Transverse colon (tissue), 4 donors: Measurements from ENCODE around the gene ARHGAP18. TPM values are rescaled to one million over a fixed set of nuclear protein-coding genes. Genes with fewer than 3 reads are reported as not detected.

Experiments
- DNase-seq: peaks from one replicate; pipeline ENCODE4 v3.0.0-alpha.2; 2019
- H3K27ac ChIP-seq, 4 donors: fragments of 200-600 bp; sonication (generic); 2 replicates each; pipeline ENCODE4 v1.5.1; 2016 to 2018; ENCODE audit warnings: inconsistent platforms in 4 of 4
- H3K27me3 ChIP-seq: fragments of 200-600 bp; sonication (generic); 2 replicates; pipeline ENCODE4 v1.5.1; 2017; ENCODE audit warnings: inconsistent platforms
- H3K36me3 ChIP-seq, 4 donors: fragments of 200-600 bp; sonication (generic); 2 replicates each; pipeline ENCODE4 v1.5.1; 2017 to 2019; ENCODE audit warnings: inconsistent platforms in 4 of 4
- H3K4me1 ChIP-seq, 4 donors: fragments of 200-600 bp; sonication (generic); 2 replicates each; pipeline ENCODE4 v1.5.1; 2017 to 2020; ENCODE audit warnings: inconsistent platforms in 4 of 4
- H3K4me3 ChIP-seq, 4 donors: fragments of 200-600 bp; sonication (generic); 1 replicate in 1 of 4; 2 replicates in 3 of 4; pipeline versions ENCODE4 v1.5.1 to v1.6.1; 2017 to 2019; ENCODE audit warnings: inconsistent platforms in 4 of 4
- H3K9me3 ChIP-seq, 2 donors: fragments of 200-600 bp; sonication (generic); 2 replicates each; pipeline ENCODE4 v1.5.1; 2017 to 2019; ENCODE audit warnings: inconsistent platforms in 2 of 2
- CTCF ChIP-seq, 5 experiments: fragments of 200-600 bp in 3 of 5; fragments of 450-650 bp in 2 of 5; sonication (generic) in 3 of 5; IDR thresholded peaks; 1 replicate in 2 of 5; 2 replicates in 3 of 5; pipeline ENCODE4 v1.5.1; 2016 to 2017; ENCODE audit warnings: antibody characterized with exemption in 5 of 5, inconsistent platforms in 3 of 5, mild to moderate bottlenecking in 2 of 5, moderate library complexity in 1 of 5
- EP300 ChIP-seq: sonication (generic); formaldehyde crosslinking; IDR thresholded peaks from one replicate; pipeline ENCODE4 v1.6.1; 2017; ENCODE audit warnings: antibody characterized with exemption, low read depth
- POLR2A ChIP-seq: fragments of 450-650 bp; IDR thresholded peaks from one replicate; pipeline ENCODE4 v1.6.1; 2016; ENCODE audit warnings: antibody characterized with exemption, mild to moderate bottlenecking, moderate library complexity
- POLR2AphosphoS5 ChIP-seq, 3 donors: sonication (generic); formaldehyde crosslinking; IDR thresholded peaks; one replicate each; pipeline ENCODE4 v1.6.1; 2016; ENCODE audit warnings: antibody characterized with exemption in 3 of 3
- WGBS, 2 donors: methylation state at CpG; one replicate each; pipeline ENCODE4 v1.1.5; 2018; ENCODE audit warnings: low coverage in 1 of 2; 5-methylcytosine and 5-hydroxymethylcytosine counted together
- in situ Hi-C, 4 donors: fragments of 200-750 bp; cut with MboI; loops; one replicate each; pipeline versions ENCODE4 v1.15.0 to v1.15.1; 2017; ENCODE audit warnings: low sequenced_read_pairs in 3 of 4, low pct_ligation_motif_present in 1 of 4, low pct_unique_long_range_greater_than_20kb in 1 of 4
- intact Hi-C: fragments of 100-400 bp; cut with DNase I; formaldehyde crosslinking; loops from one replicate; pipeline ENCODE4 v1.15.1; 2023; ENCODE audit warnings: low total_unique reads
- total RNA-seq, 4 donors: library from RNA; depleted of rRNA; stranded (reverse); fragments of >200 nt; gene quantifications; one replicate each; pipeline ENCODE4 v1.1.0, GENCODE V29; 2016

The ARHGAP18 gene
- total RNA-seq, 4 donors from 2014 or later, result 5.2 to 21.8 (median 13.0) TPM

GRCh38 chr6:129644567-129645015 lies 65.4 kb downstream of the ARHGAP18 start:
- Histone ChIP-seq H3K27me3 (no peaks in the 10 kb centered on the region), H3K27ac (peak overlapping the region in 2 of 4 donors; percentile 17 to 47), H3K4me3 (no peak overlapping the region), H3K4me1 (peaks cover 0 to 16% (median 10%) of the 10 kb centered on the region in 4 donors), H3K36me3 (no peaks in the 10 kb centered on the region), H3K9me3 (no peaks in the 10 kb centered on the region)
- WGBS, 2 donors, result 53 to 62% methylated on average over 1 of the region's 1 CpG
- intact Hi-C loops (no loop called here), in situ Hi-C loops (no loop called here)
- no peak for DNase-seq
- TF ChIP-seq EP300, result no peak
- no peak for TF ChIP-seq POLR2A
- TF ChIP-seq POLR2AphosphoS5 (IDR thresholded peaks at IDR 0.05), result no peak
- no peak for TF ChIP-seq CTCF (IDR thresholded peaks at IDR 0.05)

- WGBS, 2 donors, result 72 to 77% methylated on average over 3 of the region's 3 CpGs
- in situ Hi-C loops (no loop called here), intact Hi-C loops (no loop called here)
- no peaks in the 10 kb centered on the region for H3K9me3 ChIP-seq
- no peak overlapping the region for H3K4me3 ChIP-seq
- H3K27ac ChIP-seq, result no peak overlapping the region
- peaks cover 0 to 22% (median 12%) of the 10 kb centered on the region in 4 donors for H3K4me1 ChIP-seq
- H3K36me3 ChIP-seq, result no peaks in the 10 kb centered on the region
- no peaks in the 10 kb centered on the region for H3K27me3 ChIP-seq
- TF ChIP-seq POLR2A (no peak), EP300 (no peak), POLR2AphosphoS5 (IDR thresholded peaks at IDR 0.05) (no peak), CTCF (IDR thresholded peaks at IDR 0.05) (no peak)
- DNase-seq, result no peak
These were observed 66.0 kb downstream of the ARHGAP18 start for GRCh38 chr6:129643968-129644367.

GRCh38 chr6:129643176-129643575 lies 66.8 kb downstream of the ARHGAP18 start:
- TF ChIP-seq POLR2A (no peak), CTCF (IDR thresholded peaks at IDR 0.05) (no peak), POLR2AphosphoS5 (IDR thresholded peaks at IDR 0.05) (no peak), EP300 (no peak)
- Histone ChIP-seq H3K9me3 (no peaks in the 10 kb centered on the region), H3K27ac (no peak overlapping the region), H3K4me1 (peaks cover 2 to 30% (median 15%) of the 10 kb centered on the region in 4 donors), H3K4me3 (no peak overlapping the region), H3K36me3 (no peaks in the 10 kb centered on the region), H3K27me3 (no peaks in the 10 kb centered on the region)
- in situ Hi-C loops (no loop called here), intact Hi-C loops (no loop called here)
- no peak for DNase-seq
- 86 to 100% methylated on average over 2 to 3 of the region's 3 CpGs for WGBS, 2 donors

- Histone ChIP-seq H3K9me3 (no peaks in the 10 kb centered on the region), H3K36me3 (no peaks in the 10 kb centered on the region), H3K27me3 (no peaks in the 10 kb centered on the region), H3K4me3 (no peak overlapping the region), H3K27ac (no peak overlapping the region), H3K4me1 (peaks cover 5 to 35% (median 16%) of the 10 kb centered on the region in 4 donors)
- DNase-seq, result no peak
- intact Hi-C loops (no loop called here), in situ Hi-C loops (no loop called here)
- TF ChIP-seq CTCF (IDR thresholded peaks at IDR 0.05), result no peak
- no peak for TF ChIP-seq POLR2AphosphoS5 (IDR thresholded peaks at IDR 0.05)
- no peak for TF ChIP-seq POLR2A
- no peak for TF ChIP-seq EP300
These were observed 67.7 kb downstream of the ARHGAP18 start for GRCh38 chr6:129642322-129642721.
